Measurements from ENCODE around the gene AXIN1. TPM values are rescaled to one million over a fixed set of nuclear protein-coding genes. Genes with fewer than 3 reads are reported as not detected.

AXIN1 gene
- total RNA-seq, 1 donor from 2014 or later, result 16.4 TPM

DNA sequence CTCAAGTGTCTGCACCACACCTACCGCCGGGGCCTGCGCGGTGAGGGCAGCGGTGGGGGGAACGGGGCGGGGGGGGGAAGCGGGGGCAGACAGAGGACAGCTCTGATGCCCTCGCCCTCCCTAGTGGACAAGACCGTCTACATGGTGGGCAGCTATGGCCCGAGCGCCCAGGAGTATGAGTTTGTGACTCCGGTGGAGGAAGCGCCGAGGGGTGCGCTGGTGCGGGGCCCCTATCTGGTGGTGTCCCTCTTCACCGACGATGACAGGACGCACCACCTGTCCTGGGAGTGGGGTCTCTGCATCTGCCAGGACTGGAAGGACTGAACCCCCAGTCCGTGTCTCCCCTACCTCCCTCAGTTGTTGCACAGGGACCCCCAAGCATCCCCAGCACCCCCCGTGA lies 70.0 kb downstream of the AXIN1 start:
- Mint-ChIP-seq H3K27ac (ENCODE audit: unreplicated experiment) (no peak overlapping the region), H3K4me1 (ENCODE audit: low read depth, unreplicated experiment) (no peaks in the 10 kb centered on the region), H3K27me3 (ENCODE audit: unreplicated experiment) (peaks cover 4% of the 10 kb centered on the region), H3K4me3 (ENCODE audit: unreplicated experiment) (no peak overlapping the region), H3K36me3 (ENCODE audit: unreplicated experiment) (no peaks in the 10 kb centered on the region), H3K9me3 (ENCODE audit: unreplicated experiment) (no peaks in the 10 kb centered on the region)
- TF ChIP-seq, protein P1, sequence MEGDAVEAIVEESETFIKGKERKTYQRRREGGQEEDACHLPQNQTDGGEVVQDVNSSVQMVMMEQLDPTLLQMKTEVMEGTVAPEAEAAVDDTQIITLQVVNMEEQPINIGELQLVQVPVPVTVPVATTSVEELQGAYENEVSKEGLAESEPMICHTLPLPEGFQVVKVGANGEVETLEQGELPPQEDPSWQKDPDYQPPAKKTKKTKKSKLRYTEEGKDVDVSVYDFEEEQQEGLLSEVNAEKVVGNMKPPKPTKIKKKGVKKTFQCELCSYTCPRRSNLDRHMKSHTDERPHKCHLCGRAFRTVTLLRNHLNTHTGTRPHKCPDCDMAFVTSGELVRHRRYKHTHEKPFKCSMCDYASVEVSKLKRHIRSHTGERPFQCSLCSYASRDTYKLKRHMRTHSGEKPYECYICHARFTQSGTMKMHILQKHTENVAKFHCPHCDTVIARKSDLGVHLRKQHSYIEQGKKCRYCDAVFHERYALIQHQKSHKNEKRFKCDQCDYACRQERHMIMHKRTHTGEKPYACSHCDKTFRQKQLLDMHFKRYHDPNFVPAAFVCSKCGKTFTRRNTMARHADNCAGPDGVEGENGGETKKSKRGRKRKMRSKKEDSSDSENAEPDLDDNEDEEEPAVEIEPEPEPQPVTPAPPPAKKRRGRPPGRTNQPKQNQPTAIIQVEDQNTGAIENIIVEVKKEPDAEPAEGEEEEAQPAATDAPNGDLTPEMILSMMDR (IDR thresholded peaks at IDR 0.05; ENCODE audit: partially characterized antibody, unreplicated experiment), result no peak
- DNase-seq, result no peak

DNA sequence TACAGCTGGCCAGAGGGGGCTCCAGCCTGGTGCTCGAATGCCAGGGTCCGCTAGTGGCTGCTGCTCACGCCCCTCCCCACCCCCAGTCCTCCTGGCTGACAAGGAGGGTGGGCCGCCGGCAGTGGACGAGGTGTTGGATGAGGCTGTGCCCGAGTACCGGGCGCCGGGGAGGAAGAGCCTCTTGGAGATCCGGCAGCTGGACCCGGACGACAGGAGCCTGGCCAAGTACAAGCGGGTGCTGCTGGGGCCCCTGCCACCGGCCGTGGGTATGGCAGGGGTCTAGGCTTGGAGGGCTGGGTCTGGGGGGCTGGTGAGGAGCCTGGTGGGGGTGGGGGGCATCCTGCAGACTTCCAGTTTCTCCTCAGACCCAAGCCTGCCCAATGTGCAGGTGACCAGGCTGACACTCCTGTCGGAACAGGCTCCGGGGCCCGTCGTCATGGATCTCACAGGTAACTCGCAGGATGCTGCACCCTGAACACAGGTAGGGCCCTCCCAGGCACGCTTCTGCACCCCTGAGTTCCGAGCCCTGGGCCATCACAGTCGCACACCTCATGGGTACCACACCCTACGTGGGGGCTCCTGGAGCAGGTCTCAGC lies 70.8 kb downstream of the AXIN1 start:
- peaks cover 7% of the 10 kb centered on the region for H3K27me3 Mint-ChIP-seq (ENCODE audit: unreplicated experiment)
- no peak overlapping the region for H3K27ac Mint-ChIP-seq (ENCODE audit: unreplicated experiment)
- H3K9me3 Mint-ChIP-seq (ENCODE audit: unreplicated experiment), result peaks cover 4% of the 10 kb centered on the region
- no peak overlapping the region for H3K4me3 Mint-ChIP-seq (ENCODE audit: unreplicated experiment)
- DNase-seq, result no peak
- no peaks in the 10 kb centered on the region for H3K4me1 Mint-ChIP-seq (ENCODE audit: low read depth, unreplicated experiment)
- H3K36me3 Mint-ChIP-seq (ENCODE audit: unreplicated experiment), result no peaks in the 10 kb centered on the region
- TF ChIP-seq, protein P1 (IDR thresholded peaks at IDR 0.05; ENCODE audit: partially characterized antibody, unreplicated experiment), result no peak

DNA sequence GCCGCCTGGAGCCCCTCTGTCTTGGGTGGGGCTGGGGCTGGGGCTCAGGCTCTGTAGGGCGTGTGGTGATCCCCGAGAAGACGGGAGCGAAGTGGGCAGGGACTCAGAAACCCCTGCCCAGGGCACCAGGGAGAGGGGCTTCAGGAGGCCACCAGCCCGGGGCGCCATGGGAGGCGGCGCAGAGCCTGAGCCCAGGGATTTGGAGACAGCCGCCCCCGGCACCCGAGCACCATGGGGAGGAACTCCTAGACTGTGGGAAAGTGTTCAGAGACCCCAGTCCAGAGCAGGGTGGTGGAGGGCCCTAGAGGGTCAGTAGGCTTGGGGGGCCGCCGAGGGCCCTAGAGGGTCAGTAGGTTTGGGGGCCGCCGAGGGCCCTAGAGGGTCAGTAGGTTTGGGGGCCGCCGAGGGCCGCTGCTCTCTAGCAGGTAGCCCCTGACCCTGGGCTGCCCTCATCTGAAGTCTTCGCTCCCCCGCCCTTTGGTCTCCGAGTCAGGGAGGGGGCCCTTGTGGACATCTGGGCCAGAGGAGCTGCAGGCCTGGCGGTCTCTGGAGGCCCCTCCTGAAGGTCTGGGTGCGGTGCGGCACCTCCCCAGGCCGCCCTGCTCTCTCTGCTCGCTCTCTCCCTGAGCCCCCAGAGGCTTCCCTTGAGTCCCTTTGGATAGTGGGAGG lies 71.4 kb downstream of the AXIN1 start:
- peak overlapping the region; percentile 55 for H3K4me3 Mint-ChIP-seq (ENCODE audit: unreplicated experiment)
- H3K9me3 Mint-ChIP-seq (ENCODE audit: unreplicated experiment), result peaks cover 4% of the 10 kb centered on the region
- no peak overlapping the region for H3K27ac Mint-ChIP-seq (ENCODE audit: unreplicated experiment)
- H3K4me1 Mint-ChIP-seq (ENCODE audit: low read depth, unreplicated experiment), result no peaks in the 10 kb centered on the region
- H3K27me3 Mint-ChIP-seq (ENCODE audit: unreplicated experiment), result peaks cover 10% of the 10 kb centered on the region
- no peak for DNase-seq
- H3K36me3 Mint-ChIP-seq (ENCODE audit: unreplicated experiment), result no peaks in the 10 kb centered on the region
- TF ChIP-seq, protein P1 (IDR thresholded peaks at IDR 0.05; ENCODE audit: partially characterized antibody, unreplicated experiment), result no peak

DNA sequence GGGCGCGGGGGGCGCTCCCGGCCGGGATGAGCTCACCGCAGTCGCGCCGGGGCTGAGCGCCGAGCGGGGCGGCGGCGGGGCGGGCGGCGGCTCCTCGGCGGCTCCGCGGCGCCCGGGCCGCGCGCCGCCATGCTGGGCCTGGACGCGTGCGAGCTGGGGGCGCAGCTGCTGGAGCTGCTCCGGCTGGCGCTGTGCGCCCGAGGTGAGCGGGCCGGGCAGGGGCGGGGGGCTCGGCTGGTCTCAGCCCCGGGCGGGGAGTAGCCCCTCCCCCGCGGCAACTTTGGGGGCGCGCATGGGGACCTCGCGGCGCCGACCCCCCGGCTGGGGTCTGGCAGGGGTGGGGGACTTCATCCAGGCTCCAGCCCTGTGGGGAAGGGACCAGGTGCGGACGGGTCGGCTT lies 72.0 kb downstream of the AXIN1 start, which contains the start of gene ARHGDIG:
TSS of gene ARHGDIG (plus strand) at position 40 of the 400 bp plus-strand sequence. CDS start at position 130, 90 bp downstream.
- peak; percentile 54 for DNase-seq
- peaks cover 11% of the 10 kb centered on the region for H3K27me3 Mint-ChIP-seq (ENCODE audit: unreplicated experiment)
- H3K4me3 Mint-ChIP-seq (ENCODE audit: unreplicated experiment), result peak within 1 kb of the TSS; percentile 55
- H3K27ac Mint-ChIP-seq (ENCODE audit: unreplicated experiment), result no peak within 1 kb of the TSS
- H3K9me3 Mint-ChIP-seq (ENCODE audit: unreplicated experiment), result peaks cover 4% of the 10 kb centered on the region
- TF ChIP-seq, protein P1 (IDR thresholded peaks at IDR 0.05; ENCODE audit: partially characterized antibody, unreplicated experiment), result no peak
- no peaks in the 10 kb centered on the region for H3K36me3 Mint-ChIP-seq (ENCODE audit: unreplicated experiment)
- H3K4me1 Mint-ChIP-seq (ENCODE audit: low read depth, unreplicated experiment), result no peaks in the 10 kb centered on the region

DNA sequence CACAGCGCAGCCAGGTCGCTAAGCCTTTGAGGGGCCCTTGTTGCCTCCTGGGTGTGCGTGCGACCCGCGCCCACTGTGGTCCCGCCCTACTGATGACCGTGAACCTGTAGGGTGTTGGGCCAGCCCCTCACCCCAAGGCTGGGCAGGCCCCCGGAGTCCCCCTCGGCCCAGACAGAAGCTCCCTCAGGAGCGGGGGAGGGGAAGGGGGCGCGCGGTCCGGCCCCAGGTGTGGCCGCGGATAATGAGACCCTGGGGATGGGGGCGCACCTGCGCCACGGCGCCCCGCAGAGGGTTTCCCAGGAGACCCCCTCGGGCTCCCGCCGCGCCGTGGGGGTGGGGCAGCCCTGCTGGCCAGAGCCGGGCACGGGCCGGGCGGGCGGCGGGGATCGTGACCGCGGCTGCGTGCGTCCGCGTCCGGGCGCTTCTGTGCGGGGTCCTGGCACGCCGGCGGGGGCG lies 72.5 kb downstream of the AXIN1 start:
- peaks cover 11% of the 10 kb centered on the region for H3K27me3 Mint-ChIP-seq (ENCODE audit: unreplicated experiment)
- H3K9me3 Mint-ChIP-seq (ENCODE audit: unreplicated experiment), result peaks cover 4% of the 10 kb centered on the region
- no peaks in the 10 kb centered on the region for H3K36me3 Mint-ChIP-seq (ENCODE audit: unreplicated experiment)
- H3K4me1 Mint-ChIP-seq (ENCODE audit: low read depth, unreplicated experiment), result no peaks in the 10 kb centered on the region
- TF ChIP-seq, protein P1 (IDR thresholded peaks at IDR 0.05; ENCODE audit: partially characterized antibody, unreplicated experiment), result no peak
- no peak for DNase-seq
- no peak overlapping the region for H3K27ac Mint-ChIP-seq (ENCODE audit: unreplicated experiment)
- H3K4me3 Mint-ChIP-seq (ENCODE audit: unreplicated experiment), result no peak overlapping the region
